Activated CD4-positive, alpha-beta T cell treated with anti-CD3 and anti-CD28 coated beads, Interleukin-2, Interleukin-4, amounts not matched to agents 100 ng/mL and 50 ng/mL, durations not matched to agents 16 hours and 8 hours (primary cell): ENCODE results near the gene GIPR.

Experiments
- DNase-seq: peaks from one replicate; pipeline ENCODE4 v3.0.0-alpha.2; 2020; ENCODE audit warnings: low spot score

The GIPR gene

GRCh38 chr19:45730368-45731288 lies 62.6 kb downstream of the GIPR start, which contains the start of gene FBXO46:
TSS of gene FBXO46 (minus strand) at chr19:45730896. CDS start at chr19:45713495, 17,401 bp downstream.
- peak; percentile 98 for DNase-seq
